ENCODE results near the gene MEIOSIN. TPM values are rescaled to one million over a fixed set of nuclear protein-coding genes. Genes with fewer than 3 reads are reported as not detected.

MEIOSIN gene
- total RNA-seq, 6 experiments from 2014 or later, result 0.24 TPM; not detected in 5

DNA sequence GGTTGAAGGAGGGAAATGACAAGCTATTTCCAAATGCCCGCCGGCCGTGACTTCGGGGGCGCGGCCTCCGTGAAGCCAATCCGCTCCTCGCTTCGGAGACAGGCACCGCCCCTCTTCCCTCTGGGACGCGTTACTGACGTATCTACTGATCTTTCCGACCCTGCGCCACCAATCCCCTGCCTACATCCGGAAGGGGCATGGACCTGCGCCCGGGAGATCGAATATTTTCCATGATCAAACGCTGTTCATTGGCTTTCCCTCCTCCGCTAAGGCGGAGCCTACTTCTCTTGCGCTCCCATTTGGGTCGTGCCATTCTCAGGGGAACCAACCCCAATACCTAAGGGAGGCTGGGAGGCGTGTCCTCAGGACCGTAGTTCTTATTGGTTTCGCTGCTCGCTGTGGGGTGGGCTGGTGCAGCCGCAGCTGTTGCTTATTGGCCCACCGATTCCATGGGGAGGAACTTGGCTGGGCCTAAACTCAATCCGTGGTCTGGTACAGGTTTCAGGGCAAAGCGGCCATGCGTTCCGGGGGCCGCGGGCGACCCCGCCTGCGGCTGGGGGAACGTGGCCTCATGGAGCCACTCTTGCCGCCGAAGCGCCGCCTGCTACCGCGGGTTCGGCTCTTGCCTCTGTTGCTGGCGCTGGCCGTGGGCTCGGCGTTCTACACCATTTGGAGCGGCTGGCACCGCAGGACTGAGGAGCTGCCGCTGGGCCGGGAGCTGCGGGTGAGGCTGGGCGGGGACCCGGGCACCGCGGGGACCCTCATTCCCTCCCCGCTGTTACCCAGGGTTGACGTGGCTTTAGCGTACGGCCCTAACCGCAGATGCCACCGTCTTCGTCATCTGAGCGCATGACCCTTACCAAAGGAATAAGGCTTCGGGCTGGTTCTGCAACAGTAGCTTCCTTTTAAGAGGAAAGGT is 40.8 kb upstream of the MEIOSIN start, which contains the start of gene QPCTL:
QPCTL (plus strand) TSS at position 480 of the 919 bp plus-strand sequence; CDS start at position 518, 38 bp downstream.
- Histone ChIP-seq H3K27ac (peak within 1 kb of the TSS; percentile 64 to 93 (median 82)), H3K27me3 (no peaks in the 10 kb centered on the region), H3K4me1 (peaks cover 0 to 13% (median 6%) of the 10 kb centered on the region in 4 donors), H3K4me3 (peak within 1 kb of the TSS; percentile 70 to 95 (median 85)), H3K9me3 (no peaks in the 10 kb centered on the region), H3K36me3 (peaks cover 0 to 9% (median 5%) of the 10 kb centered on the region in 4 donors)
- under 1% methylated on average over 18 of the region's 70 CpGs for WGBS (ENCODE audit: insufficient coverage, low coverage, low lambda C conversion rate, missing lambda C conversion rate)
- DNase-seq, result peak; percentile 97 to 99 (median 99)
- peak; percentile 92 to 96 (median 92) for ATAC-seq
- intact Hi-C loops (cut with DNase I), result no loop called here
- no peak for TF ChIP-seq CTCF (IDR thresholded peaks at IDR 0.05)
- TF ChIP-seq POLR2A (IDR thresholded peaks at IDR 0.05), result peak; percentile 85

GRCh38 chr19:45693106-45693788 is 40.0 kb upstream of the MEIOSIN start:
- H3K36me3 ChIP-seq, result peaks cover 0 to 2% (median 1%) of the 10 kb centered on the region in 4 donors
- intact Hi-C loops (cut with DNase I), result no loop called here
- no peaks in the 10 kb centered on the region for H3K9me3 ChIP-seq
- DNase-seq, result peak; percentile 81 to 87 (median 86)
- H3K4me1 ChIP-seq, result peaks cover 0 to 13% (median 6%) of the 10 kb centered on the region in 4 donors
- TF ChIP-seq POLR2A (IDR thresholded peaks at IDR 0.05) (no peak), CTCF (IDR thresholded peaks at IDR 0.05) (peak; percentile 66 to 93 (median 90))
- 0% methylated on average over 20 of the region's 22 CpGs for WGBS (ENCODE audit: insufficient coverage, low coverage, low lambda C conversion rate, missing lambda C conversion rate)
- H3K4me3 ChIP-seq, result peak overlapping the region; percentile 70 to 95 (median 85)
- H3K27me3 ChIP-seq, result no peaks in the 10 kb centered on the region
- ATAC-seq, result peak; percentile 6 to 27 (median 25)
- peak overlapping the region; percentile 64 to 93 (median 82) for H3K27ac ChIP-seq

- intact Hi-C loops (cut with DNase I), result no loop called here
- TF ChIP-seq CTCF (IDR thresholded peaks at IDR 0.05) (no peak), POLR2A (IDR thresholded peaks at IDR 0.05) (no peak)
- Histone ChIP-seq H3K4me3 (no peak overlapping the region), H3K27ac (no peak overlapping the region), H3K9me3 (no peaks in the 10 kb centered on the region), H3K4me1 (no peaks in the 10 kb centered on the region), H3K27me3 (no peaks in the 10 kb centered on the region), H3K36me3 (peaks cover 0 to 5% (median 0%) of the 10 kb centered on the region in 4 donors)
- no peak for ATAC-seq
- no peak for DNase-seq
- 46% methylated on average over 5 of the region's 7 CpGs for WGBS (ENCODE audit: insufficient coverage, low coverage, low lambda C conversion rate, missing lambda C conversion rate)
These were observed 31.6 kb upstream of the MEIOSIN start for GRCh38 chr19:45701676-45702075.

DNA sequence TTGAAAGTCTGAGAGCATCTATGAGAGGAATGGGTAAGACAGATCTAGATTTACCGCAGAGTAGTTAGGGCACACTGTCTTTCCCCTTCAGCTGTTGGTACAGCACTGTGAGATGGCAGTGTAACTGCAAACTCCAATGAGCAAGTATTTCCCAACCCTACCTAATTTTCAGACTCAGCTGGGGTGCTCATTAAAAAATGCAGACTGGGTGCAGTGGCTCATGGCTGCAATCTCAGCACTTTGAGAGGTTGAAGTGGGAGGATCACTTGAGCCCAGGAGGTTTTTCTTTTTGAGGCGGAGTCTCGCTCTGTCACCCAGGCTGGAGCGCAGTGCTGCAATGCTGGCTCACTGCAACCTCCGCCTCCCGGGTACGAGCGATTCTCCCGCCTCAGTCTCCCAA is 28.1 kb upstream of the MEIOSIN start:
- intact Hi-C loops (cut with DNase I), result no loop called here
- DNase-seq (no peak), ATAC-seq (no peak)
- Histone ChIP-seq H3K4me1 (no peaks in the 10 kb centered on the region), H3K36me3 (peaks cover 0 to 5% (median 0%) of the 10 kb centered on the region in 4 donors), H3K4me3 (no peak overlapping the region), H3K9me3 (no peaks in the 10 kb centered on the region), H3K27ac (no peak overlapping the region), H3K27me3 (no peaks in the 10 kb centered on the region)
- TF ChIP-seq CTCF (IDR thresholded peaks at IDR 0.05) (no peak), POLR2A (IDR thresholded peaks at IDR 0.05) (no peak)
- 100% methylated on average over 1 of the region's 9 CpGs for WGBS (ENCODE audit: insufficient coverage, low coverage, low lambda C conversion rate, missing lambda C conversion rate)
